Caco-2 (cell line): ENCODE results near the gene STUM. TPM values are rescaled to one million over a fixed set of nuclear protein-coding genes. Genes with fewer than 3 reads are reported as not detected.

Source experiments
- BruUV-seq: library from RNA; stranded (reverse); fragments of 400-500 nt; replicated peaks from 2 replicates; lab custom pipeline; 2021; lab: Mats Ljungman, UMichigan
- CTCF ChIA-PET: fragments of 300-600 bp; sonication (Branson Sonifier 250); formaldehyde crosslinking; loops from one replicate; lab custom pipeline; 2022; ENCODE audit warnings: antibody characterized with exemption; lab: Charles Lee
- POLR2A ChIA-PET: fragments of 300-600 bp; sonication (Branson Sonifier 250); formaldehyde crosslinking; loops from one replicate; lab custom pipeline; 2022; ENCODE audit warnings: antibody characterized with exemption; lab: Charles Lee
- DNase-seq, 2 experiments: peaks; one replicate each; pipeline versions ENCODE4 v3.0.0 to v3.0.0-alpha.2; 2020 to 2022
- H3K27me3 ChIP-seq: replicated peaks from 2 replicates; pipeline ENCODE4 v1.6.0; 2011; ENCODE audit warnings: low read length; ENCODE audit not compliant: control insufficient read depth, insufficient read depth
- H3K36me3 ChIP-seq: 2 replicates; pipeline ENCODE4 v1.5.1; 2011; ENCODE audit warnings: low read length; ENCODE audit not compliant: control insufficient read depth, insufficient read depth
- H3K4me1 ChIP-seq: fragments of 250-450 bp; sonication (Bioruptor Pico); 2 replicates; pipeline ENCODE4 v1.5.1; 2020; ENCODE audit warnings: mild to moderate bottlenecking
- H3K4me3 ChIP-seq: 2 replicates; pipeline ENCODE4 v1.5.1; 2011; ENCODE audit warnings: low read depth, mild to moderate bottlenecking, control low read depth, low read length
- H3K9me3 ChIP-seq: fragments of 250-450 bp; sonication (Bioruptor Pico); 2 replicates; pipeline ENCODE4 v1.5.1; 2020; ENCODE audit warnings: mild to moderate bottlenecking, moderate library complexity
- H3K27ac Mint-ChIP-seq: one replicate; pipeline ENCODE4 v1.8.0; 2022; ENCODE audit warnings: mixed read lengths; ENCODE audit not compliant: unreplicated experiment
- H3K27me3 Mint-ChIP-seq: one replicate; pipeline ENCODE4 v1.8.0; 2022; ENCODE audit warnings: mixed read lengths; ENCODE audit not compliant: insufficient read depth, unreplicated experiment
- H3K36me3 Mint-ChIP-seq: one replicate; pipeline ENCODE4 v1.8.0; 2022; ENCODE audit warnings: mild to moderate bottlenecking, mixed read lengths; ENCODE audit not compliant: insufficient read depth, unreplicated experiment
- H3K4me1 Mint-ChIP-seq: one replicate; pipeline ENCODE4 v1.8.0; 2022; ENCODE audit warnings: low read depth, mixed read lengths; ENCODE audit not compliant: unreplicated experiment
- H3K4me3 Mint-ChIP-seq: one replicate; pipeline ENCODE4 v1.8.0; 2022; ENCODE audit warnings: mild to moderate bottlenecking, moderate library complexity, mixed read lengths; ENCODE audit not compliant: unreplicated experiment
- H3K9me3 Mint-ChIP-seq: one replicate; pipeline ENCODE4 v1.8.0; 2022; ENCODE audit warnings: mixed read lengths; ENCODE audit not compliant: unreplicated experiment
- CTCF ChIP-seq, 2 experiments: fragments of 200-600 bp in 1 of 2; IDR thresholded peaks; 1 replicate in 1 of 2; 2 replicates in 1 of 2; pipeline versions ENCODE4 v1.5.1 to v1.8.0; 2011 to 2022; ENCODE audit warnings: antibody characterized with exemption in 1 of 2, control low read depth in 1 of 2, inconsistent platforms in 1 of 2, low read depth in 1 of 2, low read length in 1 of 2, mild to moderate bottlenecking in 1 of 2, moderate library complexity in 1 of 2; ENCODE audit not compliant: insufficient read depth in 1 of 2, severe bottlenecking in 1 of 2, unreplicated experiment in 1 of 2
- intact Hi-C: fragments of 100-400 bp; cut with micrococcal nuclease; formaldehyde crosslinking; loops from one replicate; pipeline ENCODE4 v1.10.0; 2022; ENCODE audit not compliant: unreplicated experiment
- total RNA-seq: library from RNA; stranded (reverse); gene quantifications from 2 replicates; pipeline ENCODE4 v1.2.3, GENCODE V29; 2022

The STUM gene
- total RNA-seq, 1 experiment from 2014 or later = 1.7 TPM

- no peaks in the 10 kb centered on the region for H3K27me3 Mint-ChIP-seq
- no peak overlapping the region for H3K27ac Mint-ChIP-seq
- H3K9me3 Mint-ChIP-seq = peaks cover 19% of the 10 kb centered on the region
- no peak overlapping the region for H3K4me3 ChIP-seq
- no peaks in the 10 kb centered on the region for H3K27me3 ChIP-seq
- ChIA-PET CTCF (no interaction called here), POLR2A (no interaction called here)
- H3K4me1 ChIP-seq = peaks cover 7% of the 10 kb centered on the region; the same call in 1 of the 2 replicates
- no TSS peak for BruUV-seq
- no peak overlapping the region for H3K4me3 Mint-ChIP-seq
- H3K36me3 ChIP-seq = no peaks in the 10 kb centered on the region
- H3K9me3 ChIP-seq = peaks cover 9% of the 10 kb centered on the region; the same call in 1 of the 2 replicates
- DNase-seq = no peak
- H3K4me1 Mint-ChIP-seq = no peaks in the 10 kb centered on the region
- TF ChIP-seq CTCF (IDR thresholded peaks at IDR 0.05; ENCODE audit: insufficient read depth in 1 of 2, low read depth in 1 of 2, low read length in 1 of 2, severe bottlenecking in 1 of 2, unreplicated experiment in 1 of 2) = no peak
- no peaks in the 10 kb centered on the region for H3K36me3 Mint-ChIP-seq
- intact Hi-C loops = no loop called here
These were observed 69.8 kb downstream of the STUM start for GRCh38 chr1:226618380-226618779.

- POLR2A ChIA-PET = no interaction called here
- Histone ChIP-seq H3K4me1 (peaks cover under 1% of the 10 kb centered on the region; the same call in 1 of the 2 replicates), H3K36me3 (no peaks in the 10 kb centered on the region), H3K27me3 (no peaks in the 10 kb centered on the region), H3K4me3 (no peak overlapping the region), H3K9me3 (peaks cover 9% of the 10 kb centered on the region; the same call in 1 of the 2 replicates)
- Mint-ChIP-seq H3K4me1 (no peaks in the 10 kb centered on the region), H3K27me3 (no peaks in the 10 kb centered on the region), H3K36me3 (no peaks in the 10 kb centered on the region), H3K27ac (no peak overlapping the region), H3K4me3 (no peak overlapping the region), H3K9me3 (peaks cover 19% of the 10 kb centered on the region)
- CTCF ChIA-PET = no interaction called here
- no peak for TF ChIP-seq CTCF (IDR thresholded peaks at IDR 0.05; ENCODE audit: insufficient read depth in 1 of 2, low read depth in 1 of 2, low read length in 1 of 2, severe bottlenecking in 1 of 2, unreplicated experiment in 1 of 2)
- intact Hi-C loops = no loop called here
- DNase-seq = no peak
- BruUV-seq = no TSS peak
These were observed 70.5 kb downstream of the STUM start for GRCh38 chr1:226619031-226619430.

GRCh38 chr1:226622012-226622411 is 73.4 kb downstream of the STUM start:
- no peak for DNase-seq
- Mint-ChIP-seq H3K36me3 (no peaks in the 10 kb centered on the region), H3K27ac (no peak overlapping the region), H3K4me1 (peaks cover 4% of the 10 kb centered on the region), H3K27me3 (no peaks in the 10 kb centered on the region), H3K4me3 (no peak overlapping the region), H3K9me3 (peaks cover 12% of the 10 kb centered on the region)
- CTCF ChIA-PET = no interaction called here
- Histone ChIP-seq H3K4me3 (no peak overlapping the region), H3K27me3 (no peaks in the 10 kb centered on the region), H3K4me1 (no peaks in the 10 kb centered on the region), H3K9me3 (peaks cover 9% of the 10 kb centered on the region; the same call in 1 of the 2 replicates), H3K36me3 (no peaks in the 10 kb centered on the region)
- intact Hi-C loops = no loop called here
- POLR2A ChIA-PET = no interaction called here
- BruUV-seq = no TSS peak
- TF ChIP-seq CTCF (IDR thresholded peaks at IDR 0.05; ENCODE audit: insufficient read depth in 1 of 2, low read depth in 1 of 2, low read length in 1 of 2, severe bottlenecking in 1 of 2, unreplicated experiment in 1 of 2) = no peak
